Effector memory CD4-positive, alpha-beta T cell (primary cell): ENCODE data around the gene UPF3A.

ENCODE experiments used
- DNase-seq, 3 donors: peaks; one replicate each; pipeline ENCODE4 v3.0.0-alpha.2; 2020
- H3K27ac ChIP-seq: 2 replicates; pipeline ENCODE4 v1.7.0; 2013; ENCODE audit warnings: mild to moderate bottlenecking, low read length, moderate library complexity; ENCODE audit not compliant: insufficient read depth, poor library complexity, severe bottlenecking
- H3K27me3 ChIP-seq: replicated peaks from 2 replicates; pipeline ENCODE4 v1.7.0; 2013; ENCODE audit warnings: mild to moderate bottlenecking, low read length; ENCODE audit not compliant: insufficient read depth, control insufficient read depth, poor library complexity, severe bottlenecking
- H3K36me3 ChIP-seq: 2 replicates; pipeline ENCODE4 v1.7.0; 2013; ENCODE audit warnings: mild to moderate bottlenecking, low read length, moderate library complexity; ENCODE audit not compliant: control insufficient read depth, insufficient read depth
- H3K4me1 ChIP-seq: 2 replicates; pipeline ENCODE4 v1.7.0; 2013; ENCODE audit warnings: low read length, mild to moderate bottlenecking; ENCODE audit not compliant: control insufficient read depth, insufficient read depth, poor library complexity, severe bottlenecking
- H3K4me3 ChIP-seq: 2 replicates; pipeline ENCODE4 v1.7.0; 2013; ENCODE audit warnings: low read length, low read depth, mild to moderate bottlenecking; ENCODE audit not compliant: insufficient read depth, poor library complexity, severe bottlenecking
- H3K9me3 ChIP-seq: 2 replicates; pipeline ENCODE4 v1.7.0; 2013; ENCODE audit warnings: mild to moderate bottlenecking, low read length, moderate library complexity; ENCODE audit not compliant: control insufficient read depth

Gene UPF3A

GRCh38 chr13:114313061-114313860, 31.9 kb downstream of the UPF3A start:
- Histone ChIP-seq H3K9me3 (no peaks in the 10 kb centered on the region), H3K4me1 (peaks cover 11% of the 10 kb centered on the region), H3K36me3 (no peaks in the 10 kb centered on the region), H3K27me3 (no peaks in the 10 kb centered on the region), H3K27ac (peak overlapping the region; percentile 69), H3K4me3 (peak overlapping the region; percentile 60)
- DNase-seq: no peak

DNA sequence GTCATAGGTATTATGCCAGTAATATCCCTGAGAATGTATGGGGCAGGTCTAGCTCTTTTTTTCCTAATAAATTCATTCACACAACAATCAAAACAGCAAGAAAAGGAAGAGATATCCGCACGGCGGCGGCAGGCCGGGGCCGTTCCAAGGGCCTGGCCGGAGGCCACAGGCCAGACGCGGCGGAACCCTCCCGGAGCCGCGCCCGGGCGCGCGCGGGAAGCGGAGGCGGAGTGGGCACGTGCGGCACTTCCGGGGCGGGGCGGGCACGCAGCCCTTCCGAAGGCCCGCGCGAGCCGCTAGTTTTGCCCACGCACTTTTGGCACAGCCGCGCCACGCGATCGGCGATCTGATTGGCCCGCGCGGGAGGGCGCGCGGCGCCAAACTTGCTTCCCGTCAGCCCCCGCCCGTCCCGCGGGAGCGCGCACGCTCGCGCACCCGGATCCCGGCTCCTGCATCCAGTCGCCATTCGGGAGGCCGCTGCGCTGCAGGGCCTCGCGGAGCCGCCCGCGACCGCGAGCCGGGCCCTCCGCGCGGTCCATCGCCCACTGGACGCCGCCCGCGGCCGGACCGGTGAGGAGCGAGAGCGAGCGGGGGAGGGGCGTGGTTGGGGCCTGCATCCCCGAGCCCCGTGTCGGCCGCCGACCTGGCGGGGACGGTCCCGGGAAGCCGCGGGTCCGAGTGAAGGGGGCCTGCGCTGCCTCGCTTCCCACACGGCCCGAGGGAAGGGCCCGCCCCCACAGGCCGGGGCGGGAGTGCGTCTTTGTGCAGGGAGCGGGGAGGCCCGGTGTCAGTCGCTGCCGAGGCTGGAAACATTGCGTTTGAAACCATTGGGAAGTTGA, 32.9 kb downstream of the UPF3A start, which contains the start of gene CHAMP1:
Gene CHAMP1, plus strand, starts transcription at position 430 of the 839 bp plus-strand sequence. CDS start 9,340 bp downstream, outside the sequence.
- Histone ChIP-seq H3K27ac (peak within 1 kb of the TSS; percentile 69), H3K36me3 (no peaks in the 10 kb centered on the region), H3K9me3 (no peaks in the 10 kb centered on the region), H3K4me3 (peak within 1 kb of the TSS; percentile 60), H3K27me3 (no peaks in the 10 kb centered on the region), H3K4me1 (peaks cover 11% of the 10 kb centered on the region)
- DNase-seq: peak; percentile 78 to 83 (median 82)

DNA sequence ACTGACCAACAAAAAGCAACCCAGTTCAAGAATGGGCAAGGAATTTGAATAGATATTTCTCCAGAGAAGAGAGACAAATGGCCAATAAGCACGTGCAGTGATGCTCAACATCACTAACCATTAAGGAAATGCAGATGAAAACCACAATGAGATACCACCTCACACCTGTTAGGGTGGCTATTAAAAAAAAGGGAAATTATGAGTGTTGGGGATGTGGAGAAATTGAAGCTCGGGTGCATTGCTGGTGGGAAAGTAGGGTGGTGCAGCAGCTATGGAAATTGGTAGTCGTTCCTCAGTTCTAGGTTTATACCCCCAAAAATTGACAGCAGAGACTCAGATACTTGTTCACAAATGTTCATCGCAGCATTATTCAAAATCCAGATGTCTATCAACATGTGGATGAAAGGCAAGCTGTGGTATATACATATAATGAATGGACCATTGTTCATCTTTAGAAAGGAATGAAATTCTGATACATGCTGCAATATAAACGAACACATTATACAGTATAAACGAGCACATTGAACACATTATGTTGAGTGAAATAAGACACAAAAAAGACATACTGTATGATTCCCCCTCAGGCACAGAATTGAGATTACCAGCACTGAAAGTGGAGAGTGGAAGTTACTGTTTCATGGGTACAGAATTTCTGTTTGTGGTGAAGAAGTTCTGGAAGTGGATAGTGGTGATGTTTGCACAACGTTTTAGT, 33.8 kb downstream of the UPF3A start:
- peak overlapping the region; percentile 60 for H3K4me3 ChIP-seq
- no peaks in the 10 kb centered on the region for H3K27me3 ChIP-seq
- no peak for DNase-seq
- H3K36me3 ChIP-seq: no peaks in the 10 kb centered on the region
- H3K9me3 ChIP-seq: no peaks in the 10 kb centered on the region
- peaks cover 11% of the 10 kb centered on the region for H3K4me1 ChIP-seq
- H3K27ac ChIP-seq: peak overlapping the region; percentile 69

DNA sequence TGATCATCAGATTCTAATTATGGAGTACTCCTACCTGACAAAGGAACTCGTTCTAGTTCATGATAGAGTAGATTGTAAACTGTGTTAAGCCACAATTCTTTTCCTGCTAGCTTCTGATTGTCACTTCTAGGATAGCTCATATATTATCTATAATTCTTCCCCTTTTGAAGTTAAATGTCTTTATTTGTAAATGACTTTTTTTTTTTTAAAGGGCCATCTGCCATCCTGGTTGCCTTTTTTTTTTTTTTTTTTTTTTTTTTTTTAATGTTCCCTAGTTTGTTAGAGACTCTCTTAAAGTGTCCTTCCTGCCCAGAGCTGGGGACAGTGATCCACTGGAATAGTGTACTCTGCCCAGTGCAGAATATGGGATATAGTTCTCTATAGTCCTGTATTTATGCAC, 37.2 kb downstream of the UPF3A start:
- Histone ChIP-seq H3K4me3 (no peak overlapping the region), H3K9me3 (no peaks in the 10 kb centered on the region), H3K36me3 (peaks cover 19% of the 10 kb centered on the region), H3K27me3 (no peaks in the 10 kb centered on the region), H3K4me1 (peaks cover 6% of the 10 kb centered on the region), H3K27ac (no peak overlapping the region)
- no peak for DNase-seq

DNA sequence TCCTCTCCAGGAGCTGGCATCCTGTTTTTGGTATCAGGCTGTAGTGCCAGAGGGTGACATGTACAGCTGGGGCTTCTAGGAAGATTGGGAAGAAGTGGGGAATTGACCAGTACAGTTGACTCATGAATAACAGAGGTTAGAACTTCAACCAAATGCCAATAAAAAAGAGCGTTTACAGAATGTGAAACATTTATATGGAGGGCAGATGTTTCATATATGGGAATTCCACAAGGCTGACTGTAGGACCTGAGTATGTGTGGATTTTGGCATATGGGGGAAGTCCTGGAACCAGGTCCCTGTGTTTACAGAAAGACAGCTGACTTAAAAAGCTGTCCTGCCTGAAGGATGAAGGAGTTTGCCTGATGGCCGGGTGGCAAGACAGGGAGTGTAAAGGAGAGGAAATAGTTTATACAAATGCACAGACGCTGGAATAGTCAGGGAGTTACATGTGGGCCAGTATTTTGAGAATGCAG, 38.1 kb downstream of the UPF3A start:
- no peak overlapping the region for H3K4me3 ChIP-seq
- H3K9me3 ChIP-seq: no peaks in the 10 kb centered on the region
- peaks cover 26% of the 10 kb centered on the region for H3K36me3 ChIP-seq
- H3K4me1 ChIP-seq: peaks cover 6% of the 10 kb centered on the region
- H3K27me3 ChIP-seq: no peaks in the 10 kb centered on the region
- no peak for DNase-seq
- H3K27ac ChIP-seq: no peak overlapping the region

DNA sequence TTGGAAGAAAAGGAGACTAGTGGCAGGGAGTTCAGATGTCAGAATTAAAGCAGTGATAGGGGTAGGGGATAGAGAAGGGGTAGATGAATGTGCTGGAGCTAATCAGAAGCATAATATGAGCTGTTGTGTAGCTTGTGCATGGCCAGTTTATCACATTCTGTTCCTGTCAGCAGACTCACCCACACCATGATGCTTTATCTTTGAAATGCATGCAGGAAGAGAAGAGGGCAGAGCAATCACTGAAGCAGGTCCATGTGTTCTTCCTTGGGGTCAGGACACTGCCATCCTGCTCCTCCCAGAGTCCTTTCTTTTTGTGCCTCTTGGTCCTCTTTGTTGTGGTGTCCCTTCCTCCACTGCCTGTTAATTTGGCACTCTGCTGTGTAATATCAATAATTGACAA, 38.7 kb downstream of the UPF3A start:
- no peaks in the 10 kb centered on the region for H3K27me3 ChIP-seq
- H3K9me3 ChIP-seq: no peaks in the 10 kb centered on the region
- DNase-seq: no peak
- H3K4me1 ChIP-seq: peaks cover 6% of the 10 kb centered on the region
- H3K27ac ChIP-seq: no peak overlapping the region
- H3K36me3 ChIP-seq: peaks cover 31% of the 10 kb centered on the region
- H3K4me3 ChIP-seq: no peak overlapping the region

DNA sequence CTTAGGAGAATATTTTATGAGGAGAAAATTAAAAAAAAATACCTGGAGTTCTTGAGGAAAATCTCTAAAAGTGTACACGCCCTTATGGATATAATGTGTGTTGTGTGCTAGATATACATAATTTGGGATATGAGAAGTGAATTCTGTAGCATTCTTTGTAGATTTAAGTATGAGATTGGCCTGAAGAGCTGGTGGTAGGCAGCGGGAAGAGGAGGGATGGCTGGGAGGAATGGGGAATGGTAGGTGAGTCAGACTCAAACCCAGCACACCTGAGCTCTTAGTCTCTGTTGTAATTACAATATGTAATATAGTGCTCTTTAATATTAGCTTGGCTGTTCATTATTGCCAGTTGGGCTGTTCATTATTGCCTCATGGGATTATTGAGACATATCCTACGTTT, 39.9 kb downstream of the UPF3A start:
- H3K27ac ChIP-seq: no peak overlapping the region
- H3K4me3 ChIP-seq: no peak overlapping the region
- H3K4me1 ChIP-seq: no peaks in the 10 kb centered on the region
- no peaks in the 10 kb centered on the region for H3K9me3 ChIP-seq
- H3K27me3 ChIP-seq: no peaks in the 10 kb centered on the region
- peaks cover 34% of the 10 kb centered on the region for H3K36me3 ChIP-seq
- no peak for DNase-seq

- Histone ChIP-seq H3K27me3 (no peaks in the 10 kb centered on the region), H3K9me3 (no peaks in the 10 kb centered on the region), H3K4me1 (no peaks in the 10 kb centered on the region), H3K4me3 (no peak overlapping the region), H3K27ac (no peak overlapping the region), H3K36me3 (peaks cover 34% of the 10 kb centered on the region)
- no peak for DNase-seq
Observed at GRCh38 chr13:114323349-114323748, 41.9 kb downstream of the UPF3A start.

GRCh38 chr13:114324334-114324733, 42.9 kb downstream of the UPF3A start:
- Histone ChIP-seq H3K27ac (no peak overlapping the region), H3K4me3 (no peak overlapping the region), H3K36me3 (peaks cover 34% of the 10 kb centered on the region), H3K27me3 (no peaks in the 10 kb centered on the region), H3K4me1 (no peaks in the 10 kb centered on the region), H3K9me3 (no peaks in the 10 kb centered on the region)
- DNase-seq: no peak
